Measurements from ENCODE around the gene ATG13. TPM values are rescaled to one million over a fixed set of nuclear protein-coding genes. Genes with fewer than 3 reads are reported as not detected.
"Not testable (repeated sequence)": the region's sequence is repeated elsewhere in the genome, so short reads cannot be mapped to it uniquely, and the experiment has no call there.

Gene ATG13
- total RNA-seq, 1 donor from 2014 or later, result 67.3 TPM

- no peaks in the 10 kb centered on the region for H3K36me3 Mint-ChIP-seq
- no peaks in the 10 kb centered on the region for H3K4me1 Mint-ChIP-seq (ENCODE audit: unreplicated experiment)
- no peak overlapping the region for H3K27ac Mint-ChIP-seq
- DNase-seq (ENCODE audit: extremely low spot score, unreplicated experiment), result no peak
- H3K9me3 Mint-ChIP-seq, result no peaks in the 10 kb centered on the region
- H3K4me3 Mint-ChIP-seq, result no peak overlapping the region
- TF ChIP-seq CTCF (conservative IDR thresholded peaks at IDR 0.05), result no peak
- H3K27me3 Mint-ChIP-seq, result no peaks in the 10 kb centered on the region
Measured at GRCh38 chr11:46712874-46713576, 95.7 kb downstream of the ATG13 start.

GRCh38 chr11:46717825-46718154 lies 100.4 kb downstream of the ATG13 start:
- H3K36me3 Mint-ChIP-seq; H3K4me1 Mint-ChIP-seq (ENCODE audit: unreplicated experiment); H3K9me3 Mint-ChIP-seq; H3K4me3 Mint-ChIP-seq; H3K27me3 Mint-ChIP-seq; H3K27ac Mint-ChIP-seq; DNase-seq (ENCODE audit: extremely low spot score, unreplicated experiment): not testable (repeated sequence)

GRCh38 chr11:46718155-46719019 lies 101.0 kb downstream of the ATG13 start:
- Mint-ChIP-seq H3K4me1 (ENCODE audit: unreplicated experiment) (no peaks in the 10 kb centered on the region), H3K27me3 (no peaks in the 10 kb centered on the region), H3K4me3 (no peak overlapping the region), H3K27ac (peak overlapping the region; percentile 51), H3K9me3 (no peaks in the 10 kb centered on the region), H3K36me3 (no peaks in the 10 kb centered on the region)
- TF ChIP-seq CTCF (conservative IDR thresholded peaks at IDR 0.05), result no peak
- DNase-seq (ENCODE audit: extremely low spot score, unreplicated experiment), result no peak

GRCh38 chr11:46719048-46719542 lies 101.7 kb downstream of the ATG13 start, which contains the start of gene F2:
TSS of gene F2 (plus strand) at chr11:46719213. CDS start at chr11:46719236, 23 bp downstream.
- no peak for TF ChIP-seq CTCF (conservative IDR thresholded peaks at IDR 0.05)
- Mint-ChIP-seq H3K36me3 (no peaks in the 10 kb centered on the region), H3K9me3 (no peaks in the 10 kb centered on the region), H3K4me3 (no peak within 1 kb of the TSS), H3K27me3 (no peaks in the 10 kb centered on the region), H3K27ac (peak within 1 kb of the TSS; percentile 51), H3K4me1 (ENCODE audit: unreplicated experiment) (no peaks in the 10 kb centered on the region)
- DNase-seq (ENCODE audit: extremely low spot score, unreplicated experiment), result no peak

GRCh38 chr11:46719543-46720218 lies 102.3 kb downstream of the ATG13 start:
- DNase-seq (ENCODE audit: extremely low spot score, unreplicated experiment), result no peak
- no peaks in the 10 kb centered on the region for H3K4me1 Mint-ChIP-seq (ENCODE audit: unreplicated experiment)
- no peaks in the 10 kb centered on the region for H3K36me3 Mint-ChIP-seq
- no peak overlapping the region for H3K27ac Mint-ChIP-seq
- no peak for TF ChIP-seq CTCF (conservative IDR thresholded peaks at IDR 0.05)
- H3K27me3 Mint-ChIP-seq, result no peaks in the 10 kb centered on the region
- H3K4me3 Mint-ChIP-seq, result no peak overlapping the region
- no peaks in the 10 kb centered on the region for H3K9me3 Mint-ChIP-seq

Measured in type B pancreatic cell (in vitro differentiated cells).